Right cardiac atrium (tissue), 5 donors: Measurements from ENCODE around the gene ITPKC. TPM values are rescaled to one million over a fixed set of nuclear protein-coding genes. Genes with fewer than 3 reads are reported as not detected.
A peak's percentile ranks its signal among the peaks of the same experiment; 100 is the strongest.
"Not testable (repeated sequence)": the region's sequence is repeated elsewhere in the genome, so short reads cannot be mapped to it uniquely, and the experiment has no call there.

ENCODE experiments used
- ATAC-seq, 2 donors: fragments of 200-7000 bp; cut with Tn5 transposase; one replicate each; pipeline versions ENCODE4 v1.8.0 to v1.9.1; 2020; ENCODE audit warnings: moderate library complexity in 2 of 2, mild to moderate bottlenecking in 1 of 2
- DNase-seq, 3 donors: peaks; one replicate each; pipeline ENCODE4 v3.0.0-alpha.2; 2020
- H3K27ac ChIP-seq: one replicate; pipeline ENCODE4 v1.5.1; 2013; ENCODE audit warnings: mild to moderate bottlenecking, low read length, control low read depth, moderate library complexity
- H3K27me3 ChIP-seq: one replicate; pipeline ENCODE4 v1.6.1; 2013; ENCODE audit not compliant: control insufficient read depth, insufficient read depth
- H3K4me1 ChIP-seq: one replicate; pipeline ENCODE4 v1.6.1; 2013; ENCODE audit warnings: low read length; ENCODE audit not compliant: control insufficient read depth, insufficient read depth
- H3K4me3 ChIP-seq: one replicate; pipeline ENCODE4 v1.5.1; 2013; ENCODE audit warnings: low read length, control low read depth
- H3K9me3 ChIP-seq: one replicate; pipeline ENCODE4 v1.6.1; 2013; ENCODE audit warnings: low read length; ENCODE audit not compliant: control insufficient read depth
- WGBS: extraction: QIAGEN DNeasy Blood & Tissue Kit; methylation state at CpG from one replicate; pipeline ENCODE4 v1.1.7; 2013; 5-methylcytosine and 5-hydroxymethylcytosine counted together
- intact Hi-C, 4 donors: fragments of 100-400 bp; cut with DNase I; formaldehyde crosslinking; loops; one replicate each; pipeline versions ENCODE4 v1.11.0 to v1.14.0; 2022 to 2023
- polyA plus RNA-seq: library from polyadenylated mRNA; stranded (reverse); fragments of 200-250 nt; gene quantifications from one replicate; pipeline ENCODE4 v1.2.3, GENCODE V29; 2013
- total RNA-seq, 4 donors: library from RNA; stranded (reverse); fragmentation: NEBNext Ultra II Directional; extraction: Animal tissue kit (Norgen Biotek cat#: 25700); gene quantifications; one replicate each; pipeline ENCODE4 v1.2.1, GENCODE V29; 2021
- donor health status: healthy with polysubstance abuse.
- donor health status: DM: no; HTN: yes; CAD: no.
- donor health status: DM: no; HTN: no; CAD: no.
- donor health status: DM: no; HTN: yes; CAD: no; lungs with severe emphysema.
- donor health status: DM: yes; HTN: yes; CAD: no.

ITPKC gene
- total and polyA plus RNA-seq, 5 donors, result 7.6 to 15.8 (median 12.4) TPM

GRCh38 chr19:40755791-40756190 lies 38.9 kb downstream of the ITPKC start:
- intact Hi-C loops, result no loop called here
- no peaks in the 10 kb centered on the region for H3K9me3 ChIP-seq
- 97% methylated on average over 8 of the region's 8 CpGs for WGBS
- ATAC-seq (no peak), DNase-seq (peak in 1 of 3 donors; percentile 29)
- no peak overlapping the region for H3K27ac ChIP-seq
- H3K27me3 ChIP-seq, result no peaks in the 10 kb centered on the region
- H3K4me3 ChIP-seq, result no peak overlapping the region
- H3K4me1 ChIP-seq, result peaks cover 13% of the 10 kb centered on the region

GRCh38 chr19:40756502-40757110 lies 39.7 kb downstream of the ITPKC start:
- 75% methylated on average over 11 of the region's 11 CpGs for WGBS
- ATAC-seq (no peak), DNase-seq (peak in 1 of 3 donors; percentile 13)
- intact Hi-C loops, result no loop called here
- Histone ChIP-seq H3K9me3 (no peaks in the 10 kb centered on the region), H3K27me3 (no peaks in the 10 kb centered on the region), H3K27ac (no peak overlapping the region), H3K4me3 (no peak overlapping the region), H3K4me1 (peaks cover 13% of the 10 kb centered on the region)

- no peak overlapping the region for H3K4me3 ChIP-seq
- no peaks in the 10 kb centered on the region for H3K9me3 ChIP-seq
- ATAC-seq, result no peak
- H3K27ac ChIP-seq, result no peak overlapping the region
- no peaks in the 10 kb centered on the region for H3K27me3 ChIP-seq
- WGBS, result 100% methylated on average over 3 of the region's 3 CpGs
- H3K4me1 ChIP-seq, result peaks cover 10% of the 10 kb centered on the region
- intact Hi-C loops, result no loop called here
- peak in 1 of 3 donors; percentile 0 for DNase-seq
These were observed 41.6 kb downstream of the ITPKC start for GRCh38 chr19:40758491-40758890.

GRCh38 chr19:40759352-40759751 lies 42.4 kb downstream of the ITPKC start:
- ATAC-seq, result no peak

GRCh38 chr19:40762754-40763470 lies 46.0 kb downstream of the ITPKC start:
- H3K27me3 ChIP-seq, result no peaks in the 10 kb centered on the region
- peak in 1 of 3 donors; percentile 59 for DNase-seq
- WGBS, result 90% methylated on average over 17 of the region's 17 CpGs
- H3K4me1 ChIP-seq, result no peaks in the 10 kb centered on the region
- intact Hi-C loops, result no loop called here
- no peaks in the 10 kb centered on the region for H3K9me3 ChIP-seq
- no peak for ATAC-seq
- no peak overlapping the region for H3K4me3 ChIP-seq
- H3K27ac ChIP-seq, result no peak overlapping the region

More at GRCh38 chr19:40759352-40759751, 42.4 kb downstream of the ITPKC start:
- H3K4me3 ChIP-seq, result no peak overlapping the region
- no peak overlapping the region for H3K27ac ChIP-seq
- H3K4me1 ChIP-seq, result peaks cover 10% of the 10 kb centered on the region
- H3K9me3 ChIP-seq, result no peaks in the 10 kb centered on the region
- intact Hi-C loops, result no loop called here
- DNase-seq, result no peak
- WGBS, result 92% methylated on average over 13 of the region's 13 CpGs
- H3K27me3 ChIP-seq, result no peaks in the 10 kb centered on the region

- 92% methylated on average over 7 of the region's 7 CpGs for WGBS
- intact Hi-C loops, result no loop called here
- ATAC-seq (no peak), DNase-seq (peak in 1 of 3 donors; percentile 10)
- H3K9me3 ChIP-seq, result no peaks in the 10 kb centered on the region
- H3K27ac ChIP-seq, result no peak overlapping the region
- no peaks in the 10 kb centered on the region for H3K27me3 ChIP-seq
- H3K4me1 ChIP-seq, result no peaks in the 10 kb centered on the region
- H3K4me3 ChIP-seq, result no peak overlapping the region
These were observed 46.6 kb downstream of the ITPKC start for GRCh38 chr19:40763526-40763925.

- intact Hi-C loops, result no loop called here
- Histone ChIP-seq H3K4me3 (no peak overlapping the region), H3K9me3 (no peaks in the 10 kb centered on the region), H3K27ac (no peak overlapping the region), H3K4me1 (no peaks in the 10 kb centered on the region), H3K27me3 (no peaks in the 10 kb centered on the region)
- ATAC-seq (no peak), DNase-seq (peak in 1 of 3 donors; percentile 22)
- WGBS, result 89% methylated on average over 10 of the region's 10 CpGs
These were observed 47.1 kb downstream of the ITPKC start for GRCh38 chr19:40763963-40764362.

GRCh38 chr19:40766385-40766784 lies 49.5 kb downstream of the ITPKC start:
- intact Hi-C loops, H3K27ac ChIP-seq, H3K9me3 ChIP-seq, H3K4me3 ChIP-seq, H3K4me1 ChIP-seq, ATAC-seq, H3K27me3 ChIP-seq: not testable (repeated sequence)
- WGBS, result 95% methylated on average over 13 of the region's 13 CpGs
- peak in 1 of 3 donors; percentile 34 for DNase-seq

GRCh38 chr19:40768869-40769268 lies 52.0 kb downstream of the ITPKC start:
- H3K4me1 ChIP-seq, result no peaks in the 10 kb centered on the region
- ATAC-seq (no peak), DNase-seq (peak in 1 of 3 donors; percentile 11)
- intact Hi-C loops, result no loop called here
- 74% methylated on average over 5 of the region's 5 CpGs for WGBS
- H3K27me3 ChIP-seq, result no peaks in the 10 kb centered on the region
- H3K27ac ChIP-seq, result no peak overlapping the region
- no peak overlapping the region for H3K4me3 ChIP-seq
- H3K9me3 ChIP-seq, result no peaks in the 10 kb centered on the region

- H3K27ac ChIP-seq, ATAC-seq, H3K27me3 ChIP-seq, H3K4me3 ChIP-seq, H3K9me3 ChIP-seq, H3K4me1 ChIP-seq, intact Hi-C loops: not testable (repeated sequence)
- DNase-seq, result peak in 1 of 3 donors; percentile 19
- 95% methylated on average over 10 of the region's 10 CpGs for WGBS
These were observed 54.4 kb downstream of the ITPKC start for GRCh38 chr19:40771101-40771862.
